8988T (cell line): ENCODE data around the gene CUL7.
"Not testable (repeated sequence)": the region's sequence is repeated elsewhere in the genome, so short reads cannot be mapped to it uniquely, and the experiment has no call there.

Experiments
- DNase-seq: peaks from one replicate; pipeline ENCODE4 v3.0.0; 2011

CUL7 gene

GRCh38 chr6:43053545-43054205 lies at the start of gene CUL7:
Gene CUL7 (minus strand): TSS chr6:43053851. CDS start chr6:43052788, 1,063 bp downstream.
- peak; percentile 99 for DNase-seq

- DNase-seq: no peak
Measured at GRCh38 chr6:43101497-43101896, 47.8 kb upstream of the CUL7 start.

GRCh38 chr6:43097502-43097901 lies 43.9 kb upstream of the CUL7 start:
- no peak for DNase-seq

- no peak for DNase-seq
Measured at GRCh38 chr6:43097098-43097489, 43.4 kb upstream of the CUL7 start.

GRCh38 chr6:43096451-43097097 lies 42.9 kb upstream of the CUL7 start:
- DNase-seq: no peak

- DNase-seq: no peak
Measured at GRCh38 chr6:43095939-43096338, 42.3 kb upstream of the CUL7 start.

GRCh38 chr6:43093436-43094289 lies 40.0 kb upstream of the CUL7 start:
- DNase-seq: no peak

GRCh38 chr6:43092635-43093034 lies 39.0 kb upstream of the CUL7 start:
- DNase-seq: no peak

GRCh38 chr6:43091436-43091991 lies 37.9 kb upstream of the CUL7 start:
- no peak for DNase-seq

GRCh38 chr6:43091020-43091419 lies 37.4 kb upstream of the CUL7 start:
- DNase-seq: no peak

- DNase-seq: no peak
Measured at GRCh38 chr6:43090559-43090956, 36.9 kb upstream of the CUL7 start.

GRCh38 chr6:43089874-43090558 lies 36.4 kb upstream of the CUL7 start:
- DNase-seq: no peak

GRCh38 chr6:43089467-43089866 lies 35.8 kb upstream of the CUL7 start:
- no peak for DNase-seq

- DNase-seq: no peak
Measured at GRCh38 chr6:43088654-43089056, 35.0 kb upstream of the CUL7 start.

GRCh38 chr6:43086022-43086658 lies 32.5 kb upstream of the CUL7 start:
- no peak for DNase-seq

GRCh38 chr6:43082806-43083655 lies 29.4 kb upstream of the CUL7 start:
- no peak for DNase-seq

GRCh38 chr6:43081922-43082321 lies 28.3 kb upstream of the CUL7 start:
- not testable (repeated sequence) for DNase-seq

GRCh38 chr6:43081043-43081442 lies 27.4 kb upstream of the CUL7 start:
- no peak for DNase-seq

GRCh38 chr6:43078691-43079090 lies 25.0 kb upstream of the CUL7 start:
- DNase-seq: no peak

GRCh38 chr6:43077981-43078511 lies 24.4 kb upstream of the CUL7 start:
- no peak for DNase-seq

- DNase-seq: no peak
Measured at GRCh38 chr6:43077333-43077809, 23.7 kb upstream of the CUL7 start.
